ENCODE data around the gene TRAT1.

The TRAT1 gene

GRCh38 chr3:108883373-108883772, 60.8 kb downstream of the TRAT1 start:
- no peak overlapping the region for H3K14ac ChIP-seq (ENCODE audit: low read length in 2 of 2)
- no peak overlapping the region for H2BK12ac ChIP-seq (ENCODE audit: low read length in 2 of 2)
- no peak overlapping the region for H2AFZ ChIP-seq (ENCODE audit: low read depth, low read length)
- no peaks in the 10 kb centered on the region for H3K27me3 ChIP-seq (ENCODE audit: control insufficient read depth in 1 of 2, insufficient read depth in 1 of 2, low read length in 2 of 2)
- no peak overlapping the region for H3K9ac ChIP-seq (ENCODE audit: low read length)
- no CpG with 5 or more reads among the region's 1 CpG for WGBS
- no peaks in the 10 kb centered on the region for H3K36me3 ChIP-seq (ENCODE audit: control insufficient read depth in 1 of 2, insufficient read depth in 2 of 2, low read depth in 1 of 2, low read length in 2 of 2)
- no peak overlapping the region for H3K23ac ChIP-seq (ENCODE audit: low read length in 2 of 2)
- no peak overlapping the region for H3K4ac ChIP-seq (ENCODE audit: low read depth in 1 of 2, low read length in 2 of 2)
- H4K8ac ChIP-seq (ENCODE audit: low read length) = no peak overlapping the region
- H2BK5ac ChIP-seq (ENCODE audit: low read depth, low read length, poor library complexity, severe bottlenecking) = no peak overlapping the region
- no peak overlapping the region for H3K18ac ChIP-seq (ENCODE audit: low read depth in 1 of 2, low read length in 2 of 2)
- H2AK5ac ChIP-seq (ENCODE audit: low read length, severe bottlenecking) = no peak overlapping the region
- H2BK15ac ChIP-seq (ENCODE audit: low read depth, poor library complexity, severe bottlenecking) = no peak overlapping the region
- H2BK120ac ChIP-seq (ENCODE audit: low read depth, low read length) = no peak overlapping the region
- H3K4me2 ChIP-seq (ENCODE audit: low read length, poor library complexity, severe bottlenecking) = no peak overlapping the region
- H3K4me3 ChIP-seq (ENCODE audit: insufficient read depth in 1 of 2, low read depth in 1 of 2, low read length in 2 of 2) = no peak overlapping the region
- H3K4me1 ChIP-seq (ENCODE audit: control insufficient read depth, insufficient read depth, low read depth, low read length) = no peaks in the 10 kb centered on the region
- H4K91ac ChIP-seq (ENCODE audit: low read length) = no peak overlapping the region
- H3K79me1 ChIP-seq (replicated peaks; ENCODE audit: low read length, poor library complexity, severe bottlenecking) = no peaks in the 10 kb centered on the region
- DNase-seq = no peak
- H3K9me3 ChIP-seq (ENCODE audit: control insufficient read depth, low read length) = no peaks in the 10 kb centered on the region
- no peak overlapping the region for H3K27ac ChIP-seq (ENCODE audit: low read length, poor library complexity, severe bottlenecking)

GRCh38 chr3:108887121-108887520, 64.5 kb downstream of the TRAT1 start:
- H3K23ac ChIP-seq (ENCODE audit: low read length in 2 of 2) = no peak overlapping the region

GRCh38 chr3:108887777-108888176, 65.2 kb downstream of the TRAT1 start:
- Histone ChIP-seq H4K91ac (ENCODE audit: low read length) (no peak overlapping the region), H3K4me1 (ENCODE audit: control insufficient read depth, insufficient read depth, low read depth, low read length) (no peaks in the 10 kb centered on the region), H2AK5ac (ENCODE audit: low read length, severe bottlenecking) (no peak overlapping the region), H3K36me3 (ENCODE audit: control insufficient read depth in 1 of 2, insufficient read depth in 2 of 2, low read depth in 1 of 2, low read length in 2 of 2) (no peaks in the 10 kb centered on the region), H3K4me2 (ENCODE audit: low read length, poor library complexity, severe bottlenecking) (no peak overlapping the region), H3K4me3 (ENCODE audit: insufficient read depth in 1 of 2, low read depth in 1 of 2, low read length in 2 of 2) (no peak overlapping the region), H3K23ac (ENCODE audit: low read length in 2 of 2) (no peak overlapping the region), H3K18ac (ENCODE audit: low read depth in 1 of 2, low read length in 2 of 2) (no peak overlapping the region), H2AFZ (ENCODE audit: low read depth, low read length) (no peak overlapping the region), H3K27ac (ENCODE audit: low read length, poor library complexity, severe bottlenecking) (no peak overlapping the region), H2BK5ac (ENCODE audit: low read depth, low read length, poor library complexity, severe bottlenecking) (no peak overlapping the region), H3K27me3 (ENCODE audit: control insufficient read depth in 1 of 2, insufficient read depth in 1 of 2, low read length in 2 of 2) (peaks cover 0 to 7% of the 10 kb centered on the region in 2 experiments), H3K79me1 (replicated peaks; ENCODE audit: low read length, poor library complexity, severe bottlenecking) (no peaks in the 10 kb centered on the region), H3K14ac (ENCODE audit: low read length in 2 of 2) (no peak overlapping the region), H3K4ac (ENCODE audit: low read depth in 1 of 2, low read length in 2 of 2) (no peak overlapping the region), H2BK15ac (ENCODE audit: low read depth, poor library complexity, severe bottlenecking) (no peak overlapping the region), H2BK12ac (ENCODE audit: low read length in 2 of 2) (no peak overlapping the region), H3K9me3 (ENCODE audit: control insufficient read depth, low read length) (no peaks in the 10 kb centered on the region), H3K9ac (ENCODE audit: low read length) (no peak overlapping the region), H2BK120ac (ENCODE audit: low read depth, low read length) (no peak overlapping the region), H4K8ac (ENCODE audit: low read length) (no peak overlapping the region)
- no peak for DNase-seq
- no CpG with 5 or more reads among the region's 2 CpGs for WGBS

More at GRCh38 chr3:108887121-108887520, 64.5 kb downstream of the TRAT1 start:
- Histone ChIP-seq H3K4me2 (ENCODE audit: low read length, poor library complexity, severe bottlenecking) (no peak overlapping the region), H3K9me3 (ENCODE audit: control insufficient read depth, low read length) (no peaks in the 10 kb centered on the region), H3K27me3 (ENCODE audit: control insufficient read depth in 1 of 2, insufficient read depth in 1 of 2, low read length in 2 of 2) (peaks cover 0 to 3% of the 10 kb centered on the region in 2 experiments), H3K4me3 (ENCODE audit: insufficient read depth in 1 of 2, low read depth in 1 of 2, low read length in 2 of 2) (no peak overlapping the region), H2AFZ (ENCODE audit: low read depth, low read length) (no peak overlapping the region), H3K36me3 (ENCODE audit: control insufficient read depth in 1 of 2, insufficient read depth in 2 of 2, low read depth in 1 of 2, low read length in 2 of 2) (no peaks in the 10 kb centered on the region), H2AK5ac (ENCODE audit: low read length, severe bottlenecking) (no peak overlapping the region), H2BK5ac (ENCODE audit: low read depth, low read length, poor library complexity, severe bottlenecking) (no peak overlapping the region), H2BK120ac (ENCODE audit: low read depth, low read length) (no peak overlapping the region), H3K4me1 (ENCODE audit: control insufficient read depth, insufficient read depth, low read depth, low read length) (no peaks in the 10 kb centered on the region), H3K79me1 (replicated peaks; ENCODE audit: low read length, poor library complexity, severe bottlenecking) (no peaks in the 10 kb centered on the region), H2BK12ac (ENCODE audit: low read length in 2 of 2) (no peak overlapping the region), H4K91ac (ENCODE audit: low read length) (no peak overlapping the region), H3K14ac (ENCODE audit: low read length in 2 of 2) (no peak overlapping the region), H3K9ac (ENCODE audit: low read length) (no peak overlapping the region), H3K18ac (ENCODE audit: low read depth in 1 of 2, low read length in 2 of 2) (no peak overlapping the region), H4K8ac (ENCODE audit: low read length) (no peak overlapping the region), H3K4ac (ENCODE audit: low read depth in 1 of 2, low read length in 2 of 2) (no peak overlapping the region), H3K27ac (ENCODE audit: low read length, poor library complexity, severe bottlenecking) (no peak overlapping the region), H2BK15ac (ENCODE audit: low read depth, poor library complexity, severe bottlenecking) (no peak overlapping the region)
- no peak for DNase-seq
- WGBS = 59% methylated on average over 4 of the region's 4 CpGs

- no peak overlapping the region for H2BK5ac ChIP-seq (ENCODE audit: low read depth, low read length, poor library complexity, severe bottlenecking)
- H3K14ac ChIP-seq (ENCODE audit: low read length in 2 of 2) = no peak overlapping the region
- H2BK15ac ChIP-seq (ENCODE audit: low read depth, poor library complexity, severe bottlenecking) = no peak overlapping the region
- H3K4me3 ChIP-seq (ENCODE audit: insufficient read depth in 1 of 2, low read depth in 1 of 2, low read length in 2 of 2) = no peak overlapping the region
- no peaks in the 10 kb centered on the region for H3K9me3 ChIP-seq (ENCODE audit: control insufficient read depth, low read length)
- WGBS = 71% methylated on average over 3 of the region's 3 CpGs
- no peak overlapping the region for H3K27ac ChIP-seq (ENCODE audit: low read length, poor library complexity, severe bottlenecking)
- no peak overlapping the region for H3K23ac ChIP-seq (ENCODE audit: low read length in 2 of 2)
- DNase-seq = no peak
- H3K79me1 ChIP-seq (replicated peaks; ENCODE audit: low read length, poor library complexity, severe bottlenecking) = no peaks in the 10 kb centered on the region
- no peak overlapping the region for H4K91ac ChIP-seq (ENCODE audit: low read length)
- H2BK12ac ChIP-seq (ENCODE audit: low read length in 2 of 2) = no peak overlapping the region
- no peak overlapping the region for H3K4ac ChIP-seq (ENCODE audit: low read depth in 1 of 2, low read length in 2 of 2)
- no peak overlapping the region for H2AK5ac ChIP-seq (ENCODE audit: low read length, severe bottlenecking)
- peaks cover 0 to 8% of the 10 kb centered on the region in 2 experiments for H3K27me3 ChIP-seq (ENCODE audit: control insufficient read depth in 1 of 2, insufficient read depth in 1 of 2, low read length in 2 of 2)
- H3K4me1 ChIP-seq (ENCODE audit: control insufficient read depth, insufficient read depth, low read depth, low read length) = no peaks in the 10 kb centered on the region
- no peak overlapping the region for H4K8ac ChIP-seq (ENCODE audit: low read length)
- no peak overlapping the region for H3K18ac ChIP-seq (ENCODE audit: low read depth in 1 of 2, low read length in 2 of 2)
- no peak overlapping the region for H2BK120ac ChIP-seq (ENCODE audit: low read depth, low read length)
- no peak overlapping the region for H3K4me2 ChIP-seq (ENCODE audit: low read length, poor library complexity, severe bottlenecking)
- no peaks in the 10 kb centered on the region for H3K36me3 ChIP-seq (ENCODE audit: control insufficient read depth in 1 of 2, insufficient read depth in 2 of 2, low read depth in 1 of 2, low read length in 2 of 2)
- H3K9ac ChIP-seq (ENCODE audit: low read length) = no peak overlapping the region
- H2AFZ ChIP-seq (ENCODE audit: low read depth, low read length) = no peak overlapping the region
Observed at GRCh38 chr3:108891833-108892232, 69.2 kb downstream of the TRAT1 start.
